GM10266 (cell line): ENCODE measurements around the gene INPP1.

Experiments
- DNase-seq: peaks from one replicate; pipeline ENCODE4 v3.0.0; 2012; ENCODE audit errors: extremely low spot score
- TF ChIP-seq, protein P1 (sequence below): IDR thresholded peaks from 2 replicates; pipeline ENCODE4 v1.5.1; 2012; ENCODE audit warnings: mild to moderate bottlenecking, low read depth; ENCODE audit not compliant: control insufficient read depth, insufficient read depth; ENCODE audit errors: missing control alignments

Gene INPP1

GRCh38 chr2:190404487-190404886 is 61.1 kb downstream of the INPP1 start:
- TF ChIP-seq, protein P1, sequence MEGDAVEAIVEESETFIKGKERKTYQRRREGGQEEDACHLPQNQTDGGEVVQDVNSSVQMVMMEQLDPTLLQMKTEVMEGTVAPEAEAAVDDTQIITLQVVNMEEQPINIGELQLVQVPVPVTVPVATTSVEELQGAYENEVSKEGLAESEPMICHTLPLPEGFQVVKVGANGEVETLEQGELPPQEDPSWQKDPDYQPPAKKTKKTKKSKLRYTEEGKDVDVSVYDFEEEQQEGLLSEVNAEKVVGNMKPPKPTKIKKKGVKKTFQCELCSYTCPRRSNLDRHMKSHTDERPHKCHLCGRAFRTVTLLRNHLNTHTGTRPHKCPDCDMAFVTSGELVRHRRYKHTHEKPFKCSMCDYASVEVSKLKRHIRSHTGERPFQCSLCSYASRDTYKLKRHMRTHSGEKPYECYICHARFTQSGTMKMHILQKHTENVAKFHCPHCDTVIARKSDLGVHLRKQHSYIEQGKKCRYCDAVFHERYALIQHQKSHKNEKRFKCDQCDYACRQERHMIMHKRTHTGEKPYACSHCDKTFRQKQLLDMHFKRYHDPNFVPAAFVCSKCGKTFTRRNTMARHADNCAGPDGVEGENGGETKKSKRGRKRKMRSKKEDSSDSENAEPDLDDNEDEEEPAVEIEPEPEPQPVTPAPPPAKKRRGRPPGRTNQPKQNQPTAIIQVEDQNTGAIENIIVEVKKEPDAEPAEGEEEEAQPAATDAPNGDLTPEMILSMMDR, result no peak
- no peak for DNase-seq

DNA sequence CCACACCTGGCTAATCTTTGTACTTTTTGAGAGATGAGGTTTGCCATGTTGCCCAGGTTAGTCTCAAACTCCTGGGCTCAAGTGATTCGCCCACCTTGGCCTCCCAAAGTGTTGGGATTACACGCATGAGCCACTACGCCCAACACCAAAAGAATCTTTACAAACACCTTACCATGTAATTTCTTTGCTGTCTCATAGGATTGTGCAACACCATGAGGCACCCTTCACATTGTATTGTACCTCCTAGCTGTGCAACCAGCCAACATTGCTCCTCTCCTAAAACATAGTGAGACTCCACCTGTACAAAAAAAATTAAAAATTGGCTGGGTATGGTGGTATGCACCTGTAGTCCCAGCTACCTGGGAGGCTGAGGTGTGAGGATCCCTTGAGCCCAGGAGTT is 61.7 kb downstream of the INPP1 start:
- TF ChIP-seq, protein P1, result no peak
- no peak for DNase-seq

- DNase-seq, result no peak
- TF ChIP-seq, protein P1, result no peak
These were observed 62.6 kb downstream of the INPP1 start for GRCh38 chr2:190405995-190406394.

GRCh38 chr2:190406805-190407204 is 63.4 kb downstream of the INPP1 start:
- TF ChIP-seq, protein P1, result no peak
- no peak for DNase-seq

GRCh38 chr2:190407246-190407661 is 63.9 kb downstream of the INPP1 start:
- DNase-seq, result no peak
- TF ChIP-seq, protein P1, result no peak

- DNase-seq, result peak; percentile 82
- TF ChIP-seq, protein P1, result peak; percentile 6
These were observed 64.5 kb downstream of the INPP1 start, which contains the start of gene MFSD6 for GRCh38 chr2:190407662-190408537. MFSD6 (plus strand) TSS chr2:190408355; CDS start chr2:190436030, 27,675 bp downstream.

GRCh38 chr2:190408538-190409271 is 65.3 kb downstream of the INPP1 start:
- DNase-seq, result peak; percentile 82
- TF ChIP-seq, protein P1, result no peak
